ENCODE results near the gene RNASEH2C. TPM values are rescaled to one million over a fixed set of nuclear protein-coding genes. Genes with fewer than 3 reads are reported as not detected.

The RNASEH2C gene
- polyA plus RNA-seq, 1 of the 3 experiments (the other 2 are of a cell fraction), result 43.9 TPM

- POLR2A ChIA-PET, result no interaction called here
- Histone ChIP-seq H4K20me1 (ENCODE audit: insufficient read depth) (no peaks in the 10 kb centered on the region), H3F3A (replicated peaks; ENCODE audit: insufficient read depth) (no peaks in the 10 kb centered on the region), H3K36me3 (replicated peaks in 1 of 2; ENCODE audit: control insufficient read depth in 1 of 2, insufficient read depth in 2 of 2, low read length in 1 of 2) (no peaks in the 10 kb centered on the region), H3K27ac (ENCODE audit: low read depth in 2 of 2, low read length in 1 of 2) (no peak overlapping the region), H3K4me3 (ENCODE audit: low read depth in 2 of 2, low read length in 1 of 2) (no peak overlapping the region), H3K79me2 (ENCODE audit: insufficient read depth) (no peaks in the 10 kb centered on the region), H3K9me2 (no peaks in the 10 kb centered on the region), H3K4me1 (ENCODE audit: control insufficient read depth in 1 of 2, insufficient read depth in 2 of 2, low read depth in 1 of 2, low read length in 1 of 2) (no peaks in the 10 kb centered on the region), H3K9ac (no peak overlapping the region), H2AFZ (ENCODE audit: low read depth) (no peak overlapping the region), H3K9me3 (0 out of 2 replicates have a peak, but pooled peaks cover 7% of the 10 kb centered on the region), H3K27me3 (ENCODE audit: insufficient read depth) (no peaks in the 10 kb centered on the region), H3K4me2 (no peak overlapping the region)
- TF ChIP-seq NRF1 (IDR thresholded peaks at IDR 0.05; ENCODE audit: low read depth, low read length), result no peak
- TF ChIP-seq REST (IDR thresholded peaks at IDR 0.05; ENCODE audit: low read depth, low read length), result no peak
- TF ChIP-seq MEF2A (IDR thresholded peaks at IDR 0.05; ENCODE audit: borderline replicate concordance, low read depth), result no peak
- TF ChIP-seq RFX5 (IDR thresholded peaks at IDR 0.05; ENCODE audit: low read length), result no peak
- no peak for TF ChIP-seq POLR2AphosphoS5 (IDR thresholded peaks at IDR 0.05; ENCODE audit: low read depth, low read length)
- no peak for TF ChIP-seq USF1 (IDR thresholded peaks at IDR 0.05; ENCODE audit: borderline replicate concordance, low read depth)
- no peak for TF ChIP-seq RAD21 (IDR thresholded peaks at IDR 0.05; ENCODE audit: low read length)
- TF ChIP-seq ELF1 (IDR thresholded peaks at IDR 0.05), result no peak
- TF ChIP-seq IRF3 (IDR thresholded peaks at IDR 0.05; ENCODE audit: low read depth, low read length), result no peak
- TF ChIP-seq GABPA (IDR thresholded peaks at IDR 0.05; ENCODE audit: low read depth), result no peak
- TF ChIP-seq MAX (IDR thresholded peaks at IDR 0.05; ENCODE audit: low read depth), result no peak
- CTCF ChIA-PET, result interaction anchor here (1.2 to 3.4 kb wide), 6 partner anchors 8 to 261 kb away, joined by 4 to 19 read pairs (median 6); no protein-coding TSS in a partner anchor
- no peak for DNase-seq
- WGBS (ENCODE audit: low lambda C conversion rate), result 72% methylated on average over 3 of the region's 15 CpGs
Observed at GRCh38 chr11:65727865-65728264, 7.3 kb upstream of the RNASEH2C start.

GRCh38 chr11:65726660-65727059 lies 6.1 kb upstream of the RNASEH2C start:
- TF ChIP-seq EZH2phosphoT487 (IDR thresholded peaks at IDR 0.05; ENCODE audit: borderline replicate concordance, low read depth) (no peak), MAX (IDR thresholded peaks at IDR 0.05; ENCODE audit: low read depth) (no peak), ELF1 (IDR thresholded peaks at IDR 0.05) (no peak), CTCF (IDR thresholded peaks at IDR 0.05) (peak; percentile 15; the same call in 1 of the 2 replicates), YY1 (IDR thresholded peaks at IDR 0.05; ENCODE audit: low read depth) (no peak)
- no peaks in the 10 kb centered on the region for H4K20me1 ChIP-seq (ENCODE audit: insufficient read depth)
- CTCF ChIA-PET, result interaction anchor here (0.8 to 3.4 kb wide), 7 partner anchors 18 to 296 kb away, joined by 3 to 19 read pairs (median 4); partner anchors contain the start of gene AP5B1
- H3K4me3 ChIP-seq (ENCODE audit: low read depth in 2 of 2, low read length in 1 of 2), result no peak overlapping the region
- no peak for DNase-seq
- H3K4me2 ChIP-seq, result no peak overlapping the region
- no peaks in the 10 kb centered on the region for H3K9me2 ChIP-seq
- H2AFZ ChIP-seq (ENCODE audit: low read depth), result no peak overlapping the region
- H3K9me3 ChIP-seq, result 0 out of 2 replicates have a peak, but pooled peaks cover 3% of the 10 kb centered on the region
- no peak overlapping the region for H3K9ac ChIP-seq
- no peak overlapping the region for H3K27ac ChIP-seq (ENCODE audit: low read depth in 2 of 2, low read length in 1 of 2)
- H3K36me3 ChIP-seq (replicated peaks in 1 of 2; ENCODE audit: control insufficient read depth in 1 of 2, insufficient read depth in 2 of 2, low read length in 1 of 2), result no peaks in the 10 kb centered on the region
- no peaks in the 10 kb centered on the region for H3K4me1 ChIP-seq (ENCODE audit: control insufficient read depth in 1 of 2, insufficient read depth in 2 of 2, low read depth in 1 of 2, low read length in 1 of 2)
- H3K79me2 ChIP-seq (ENCODE audit: insufficient read depth), result no peaks in the 10 kb centered on the region
- WGBS (ENCODE audit: low lambda C conversion rate), result 32% methylated on average over 6 of the region's 6 CpGs
- H3K27me3 ChIP-seq (ENCODE audit: insufficient read depth), result no peaks in the 10 kb centered on the region
- H3F3A ChIP-seq (replicated peaks; ENCODE audit: insufficient read depth), result peaks cover 6% of the 10 kb centered on the region
- POLR2A ChIA-PET, result no interaction called here
